Stimulated activated CD8-positive, alpha-beta memory T cell treated with anti-CD3 and anti-CD28 coated beads, Interleukin-12 subunit alpha, Interleukin-12 subunit beta, amount 100 ng/mL, for 4 hours (primary cell): Measurements from ENCODE around the gene NUP62.
"Not testable (repeated sequence)": the region's sequence is repeated elsewhere in the genome, so short reads cannot be mapped to it uniquely, and the experiment has no call there.

Source experiments
- DNase-seq: peaks from one replicate; pipeline ENCODE4 v3.0.0-alpha.2; 2020; ENCODE audit warnings: low read depth

NUP62 gene

DNA sequence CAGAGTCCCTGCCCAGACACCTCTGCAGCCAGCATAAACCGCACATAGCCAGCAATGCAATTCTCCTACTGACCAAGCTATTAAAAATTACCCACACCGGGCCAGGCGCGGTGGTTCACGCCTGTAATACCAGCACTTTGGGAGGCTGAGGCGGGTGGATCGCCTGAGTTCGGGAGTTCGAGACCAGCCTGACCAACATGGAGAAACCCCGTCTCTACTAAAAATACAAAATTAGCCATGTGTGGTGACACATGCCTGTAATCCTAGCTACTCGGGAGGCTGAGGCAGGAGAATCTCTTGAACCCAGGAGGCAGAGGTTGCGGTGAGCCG, 4.5 kb downstream of the NUP62 start:
- DNase-seq: not testable (repeated sequence)

- DNase-seq: no peak
Measured at GRCh38 chr19:49924004-49924880, 5.1 kb downstream of the NUP62 start.

DNA sequence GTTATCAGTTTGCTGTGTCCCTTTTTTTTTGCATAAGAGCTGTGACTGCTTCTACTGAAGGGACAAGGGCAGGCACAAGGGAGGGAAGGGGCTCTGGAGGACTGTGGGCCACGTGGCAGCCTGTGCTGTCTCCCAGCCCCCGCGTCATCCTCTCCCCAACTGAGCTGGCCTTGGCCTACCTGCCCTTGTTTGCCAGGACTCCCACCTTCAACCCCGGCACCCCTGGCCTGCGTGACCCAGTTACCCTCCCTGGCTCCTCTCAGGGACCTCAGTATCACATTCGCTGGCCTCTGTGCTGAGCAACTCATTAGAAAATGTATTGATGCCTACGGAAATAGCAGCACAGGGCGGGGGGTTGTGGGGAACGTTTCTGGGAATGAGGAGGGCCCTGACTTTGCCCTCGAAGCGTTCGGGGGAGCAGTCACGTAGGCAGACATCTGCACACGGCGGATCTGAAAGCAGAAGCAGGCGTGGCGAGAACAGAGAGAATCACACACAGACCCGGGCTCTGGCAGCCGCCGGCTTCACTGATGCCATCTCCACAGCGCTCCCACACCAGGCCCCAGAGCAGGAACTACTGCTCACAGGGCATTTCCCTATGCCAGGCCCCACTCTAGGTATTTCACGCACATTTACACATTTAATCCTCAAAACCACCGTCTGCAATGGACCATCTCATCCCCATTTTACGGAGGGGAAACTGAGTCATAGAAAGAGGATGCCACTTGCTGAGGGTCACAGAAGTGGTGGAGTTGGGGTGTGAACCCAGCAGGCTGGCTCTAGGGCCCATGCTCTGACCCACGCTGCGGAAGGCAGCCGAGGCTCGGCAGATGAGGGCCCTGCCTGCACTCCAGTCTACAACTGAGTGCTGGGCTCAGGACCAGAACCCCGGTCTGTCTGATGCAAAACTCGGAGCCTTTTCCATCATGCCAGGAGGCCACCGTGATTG, 6.0 kb downstream of the NUP62 start:
- DNase-seq: no peak

DNA sequence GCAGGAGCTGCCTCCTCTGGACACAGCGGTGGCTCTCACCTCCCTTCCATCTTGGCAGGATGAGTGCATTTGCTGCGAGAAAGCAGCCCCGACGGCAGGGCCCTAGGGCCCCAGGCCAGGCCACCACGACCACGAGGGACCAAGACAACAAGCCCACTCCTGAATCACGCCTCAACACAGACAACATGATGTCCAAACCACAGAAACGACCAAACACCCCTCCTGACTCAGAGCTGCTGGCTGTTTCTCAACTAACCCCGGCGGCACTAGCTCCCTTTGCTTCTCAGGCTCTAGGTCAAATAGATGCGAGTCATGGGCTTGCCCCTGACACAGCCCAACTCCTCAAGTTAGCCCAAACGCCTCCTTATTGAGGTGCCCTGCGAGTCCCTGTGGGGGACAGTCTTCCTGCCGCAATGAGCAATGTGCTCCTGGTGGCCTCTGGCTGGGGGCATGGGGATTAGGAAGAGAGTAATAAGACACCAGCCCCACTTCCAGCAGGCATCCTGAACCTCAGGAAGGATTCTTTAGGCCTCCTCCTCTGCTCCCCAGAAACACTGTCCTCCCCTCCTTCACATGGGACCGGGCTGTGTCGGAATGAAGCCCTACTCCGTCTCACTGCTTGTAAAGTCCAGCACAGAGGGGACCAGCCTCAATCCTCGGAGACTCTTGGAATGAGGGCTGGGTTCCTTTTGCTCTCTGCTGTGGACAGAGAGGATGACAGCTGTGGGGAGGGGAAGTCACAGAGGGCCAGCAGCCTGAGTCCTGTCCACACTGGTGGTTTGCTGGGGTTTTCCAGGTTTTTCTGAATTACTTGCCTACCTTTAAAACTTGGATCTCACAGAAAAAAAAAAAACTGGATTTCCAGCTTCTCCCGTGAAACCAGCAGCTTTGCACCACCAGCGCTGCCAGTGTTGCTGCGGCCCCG, 7.2 kb downstream of the NUP62 start:
- DNase-seq: no peak

DNA sequence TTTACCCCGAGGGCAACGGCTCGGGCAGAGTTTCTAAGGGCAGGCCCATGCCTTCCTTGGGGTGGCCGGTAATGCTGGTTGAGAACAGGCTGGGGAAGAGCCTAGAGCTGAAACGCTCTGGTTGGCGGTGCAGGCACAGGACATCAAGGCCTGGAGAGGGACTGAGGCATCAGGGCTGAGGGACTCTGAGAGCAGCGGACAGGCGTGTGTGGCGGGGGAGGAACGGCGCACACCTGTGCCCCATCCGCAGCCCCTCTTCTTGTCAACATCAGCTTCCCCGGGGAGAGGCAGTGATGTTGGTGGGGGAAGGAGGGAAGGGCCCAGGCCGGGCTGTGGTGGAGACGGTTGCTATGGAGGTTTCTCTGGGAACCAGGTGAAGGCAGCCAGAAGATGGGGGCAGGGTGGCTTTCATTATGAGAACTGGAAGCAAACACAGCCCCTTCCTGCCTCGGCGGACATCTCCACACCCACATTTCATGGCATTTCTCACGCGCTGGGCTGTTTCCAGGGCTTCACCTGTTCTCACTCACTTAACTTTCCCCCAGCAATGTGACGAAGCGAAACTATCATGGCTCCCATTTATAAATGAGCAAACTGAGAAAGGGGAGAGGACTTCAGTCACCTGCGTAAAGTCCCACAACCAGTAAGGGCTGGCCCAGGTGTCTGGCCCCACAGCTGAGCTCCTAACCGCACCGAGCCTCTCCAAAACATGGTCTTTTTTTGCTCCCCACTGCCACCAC, 8.5 kb downstream of the NUP62 start:
- no peak for DNase-seq

GRCh38 chr19:49918089-49918488, 11.2 kb downstream of the NUP62 start:
- no peak for DNase-seq

- DNase-seq: no peak
Measured at GRCh38 chr19:49916839-49917733, 12.2 kb downstream of the NUP62 start.

DNA sequence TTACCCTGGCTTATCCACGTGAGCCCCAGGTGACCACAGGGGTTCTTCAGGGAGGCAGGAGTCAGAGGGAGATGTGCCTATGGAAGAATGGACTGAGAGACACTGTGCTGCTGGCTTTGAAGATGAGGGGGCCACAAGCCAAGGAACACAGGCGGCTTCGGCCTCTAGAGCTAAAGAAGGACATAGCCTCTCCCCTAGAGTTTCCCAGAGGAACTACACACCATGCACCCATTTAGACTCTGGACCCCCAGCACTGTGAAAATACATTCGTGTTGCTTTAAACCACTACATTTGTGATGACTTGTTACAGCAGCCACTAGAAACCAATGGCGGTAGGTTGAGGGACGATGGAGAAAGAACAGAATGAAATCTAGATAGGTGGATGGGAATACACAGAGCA, 14.0 kb downstream of the NUP62 start:
- no peak for DNase-seq

DNA sequence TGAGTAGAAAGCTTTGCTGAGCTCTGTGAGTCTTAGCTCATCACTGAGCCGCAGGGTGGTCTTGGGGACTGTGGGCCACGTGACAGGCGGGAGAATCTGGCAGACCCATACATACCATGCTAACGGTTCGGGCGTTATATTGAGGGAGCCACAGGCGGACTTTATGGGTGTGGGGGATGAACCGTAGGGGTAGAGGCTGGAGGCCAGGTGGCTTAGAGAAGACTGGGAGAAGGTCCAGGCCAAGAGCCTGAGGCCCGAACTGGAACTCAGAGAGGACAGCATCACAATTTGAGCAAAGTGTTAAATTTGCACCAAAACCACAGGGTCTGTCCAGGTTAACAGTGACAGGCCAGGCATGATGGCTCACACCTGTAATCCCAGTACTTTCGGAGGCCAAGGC, 15.6 kb downstream of the NUP62 start:
- DNase-seq: no peak

DNA sequence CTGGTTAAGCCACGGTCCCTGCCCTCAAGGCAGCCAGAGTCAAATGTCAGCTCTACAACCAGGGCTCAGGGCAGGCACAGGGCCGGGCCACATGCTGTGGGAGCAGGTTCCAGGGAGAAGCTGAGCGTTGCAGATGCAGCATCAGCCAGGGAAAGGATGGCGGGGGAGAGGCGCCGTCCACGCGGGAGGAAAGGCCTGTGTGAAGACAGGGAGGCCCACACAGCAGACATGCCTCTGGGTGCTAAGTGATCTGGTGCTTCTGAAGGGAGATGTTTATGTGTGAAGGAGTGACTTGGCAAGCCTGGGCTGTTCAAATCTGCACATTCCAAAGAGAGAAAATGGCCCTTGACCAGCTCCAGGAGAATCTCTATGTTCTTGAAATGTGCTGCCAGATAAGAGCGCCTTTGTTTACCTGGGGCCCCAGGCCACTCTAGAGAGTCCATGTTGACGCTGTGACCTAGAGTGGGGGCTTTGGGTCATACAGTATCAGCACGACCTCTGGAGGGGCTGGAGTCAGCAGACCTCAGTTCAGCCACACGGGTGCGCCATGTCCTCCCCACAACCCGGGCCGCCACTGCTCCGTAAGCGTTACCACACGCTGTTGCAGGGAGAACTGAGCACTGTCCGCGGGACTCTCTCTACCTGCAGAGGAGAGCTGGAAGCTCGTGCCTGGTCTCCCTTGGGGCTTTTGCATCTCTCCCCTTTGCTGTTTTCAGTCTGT, 16.2 kb downstream of the NUP62 start:
- no peak for DNase-seq

GRCh38 chr19:49911381-49912145, 17.7 kb downstream of the NUP62 start:
- DNase-seq: no peak

DNA sequence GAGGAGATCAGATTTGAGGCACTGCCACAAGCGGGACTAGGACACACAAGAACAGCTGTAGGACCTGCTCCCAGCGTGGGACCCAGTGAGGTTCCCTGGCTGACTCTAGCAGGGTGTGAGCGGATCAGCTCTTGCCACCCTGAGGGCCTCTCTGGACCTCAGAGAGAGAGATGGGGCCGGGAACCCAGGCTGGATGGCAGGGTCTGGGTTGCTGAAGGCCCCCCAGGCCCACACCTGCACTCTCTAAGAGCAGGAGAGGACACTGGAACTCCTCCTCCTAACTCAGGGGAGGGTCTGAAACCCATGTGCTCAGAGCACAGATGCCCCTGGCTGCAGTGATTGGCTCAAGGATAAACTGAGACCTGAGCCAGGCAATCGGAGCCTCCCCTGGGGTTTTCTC, 19.1 kb downstream of the NUP62 start:
- no peak for DNase-seq

- no peak for DNase-seq
Measured at GRCh38 chr19:49908480-49909420, 20.6 kb downstream of the NUP62 start.

DNA sequence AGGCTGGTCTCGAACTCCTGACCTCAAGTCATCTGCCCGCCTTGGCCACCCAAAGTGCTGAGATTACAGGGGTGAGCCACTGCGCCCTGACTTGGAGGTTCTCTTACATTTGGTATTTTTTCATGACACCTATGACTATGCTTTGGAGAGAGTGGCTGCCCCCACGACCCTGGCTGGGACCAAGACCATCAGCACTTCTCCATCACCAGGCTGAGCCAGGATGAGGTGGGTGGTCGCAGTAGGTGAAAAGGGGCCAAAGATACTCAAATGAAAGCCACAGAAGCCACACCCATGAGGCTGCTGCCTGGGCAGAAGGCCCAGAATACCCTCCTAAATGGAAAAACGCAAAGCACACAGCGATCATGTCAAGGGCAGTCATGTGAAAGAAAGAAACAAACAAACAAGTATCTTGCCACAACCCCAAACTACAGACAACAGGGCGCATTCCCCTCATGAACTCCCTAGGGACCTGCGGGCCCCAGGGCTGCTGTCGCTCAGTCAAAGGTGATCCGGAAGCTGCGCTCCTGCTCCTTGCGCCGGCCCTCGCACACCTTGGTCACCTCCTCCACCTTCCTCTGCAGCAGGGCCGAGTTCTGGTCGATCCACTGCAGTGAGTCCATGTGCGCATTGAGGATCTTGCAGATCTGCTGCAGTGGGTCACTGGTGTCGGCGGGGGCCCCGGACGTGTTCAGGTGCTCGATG, 21.4 kb downstream of the NUP62 start:
- DNase-seq: no peak

GRCh38 chr19:49906879-49907564, 22.3 kb downstream of the NUP62 start:
- DNase-seq: no peak

- DNase-seq: no peak
Measured at GRCh38 chr19:49904136-49904535, 25.2 kb downstream of the NUP62 start.
